ENCODE data around the gene ELOVL3. TPM values are rescaled to one million over a fixed set of nuclear protein-coding genes. Genes with fewer than 3 reads are reported as not detected.
"Not testable (repeated sequence)": the region's sequence is repeated elsewhere in the genome, so short reads cannot be mapped to it uniquely, and the experiment has no call there.

ELOVL3 gene
- not detected in 2 replicates for total RNA-seq
- long read RNA-seq = 0 reads

- peaks cover 73% of the 10 kb centered on the region for H3K27me3 Mint-ChIP-seq
- H3K4me1 Mint-ChIP-seq (ENCODE audit: low read depth) = peaks cover 5% of the 10 kb centered on the region
Measured at GRCh38 chr10:102225646-102226541, at the start of gene ELOVL3. Gene ELOVL3, plus strand, starts transcription at chr10:102226299. Its CDS starts 250 bp downstream, at chr10:102226549.

GRCh38 chr10:102184606-102185005 is 41.5 kb upstream of the ELOVL3 start:
- DNase-seq (ENCODE audit: low spot score, unreplicated experiment) = no peak
- H3K4me1 Mint-ChIP-seq (ENCODE audit: low read depth) = no peaks in the 10 kb centered on the region
- no peaks in the 10 kb centered on the region for H3K36me3 Mint-ChIP-seq (ENCODE audit: insufficient read depth)
- TF ChIP-seq CTCF (IDR thresholded peaks at IDR 0.05; ENCODE audit: unreplicated experiment) = no peak
- no peak overlapping the region for H3K4me3 Mint-ChIP-seq (ENCODE audit: low read depth)
- H3K9me3 Mint-ChIP-seq (ENCODE audit: low read depth) = peaks cover 16% of the 10 kb centered on the region
- H3K27ac Mint-ChIP-seq = no peak overlapping the region
- H3K27me3 Mint-ChIP-seq = no peaks in the 10 kb centered on the region

More at GRCh38 chr10:102225646-102226541, at the start of gene ELOVL3:
- Mint-ChIP-seq H3K4me3 (ENCODE audit: low read depth) (peak within 1 kb of the TSS; percentile 56), H3K36me3 (ENCODE audit: insufficient read depth) (no peaks in the 10 kb centered on the region), H3K27ac (no peak within 1 kb of the TSS), H3K9me3 (ENCODE audit: low read depth) (no peaks in the 10 kb centered on the region)
- TF ChIP-seq CTCF (IDR thresholded peaks at IDR 0.05; ENCODE audit: unreplicated experiment) = no peak
- DNase-seq (ENCODE audit: low spot score, unreplicated experiment) = peak; percentile 69

- H3K27me3 Mint-ChIP-seq = no peaks in the 10 kb centered on the region
- H3K9me3 Mint-ChIP-seq (ENCODE audit: low read depth) = peaks cover 16% of the 10 kb centered on the region
- TF ChIP-seq CTCF (IDR thresholded peaks at IDR 0.05; ENCODE audit: unreplicated experiment) = no peak
- H3K27ac Mint-ChIP-seq = no peak overlapping the region
- no peaks in the 10 kb centered on the region for H3K36me3 Mint-ChIP-seq (ENCODE audit: insufficient read depth)
- H3K4me3 Mint-ChIP-seq (ENCODE audit: low read depth) = no peak overlapping the region
- H3K4me1 Mint-ChIP-seq (ENCODE audit: low read depth) = no peaks in the 10 kb centered on the region
- DNase-seq (ENCODE audit: low spot score, unreplicated experiment) = no peak
Measured at GRCh38 chr10:102185272-102185671, 40.8 kb upstream of the ELOVL3 start.

- Mint-ChIP-seq H3K36me3 (ENCODE audit: insufficient read depth) (no peaks in the 10 kb centered on the region), H3K27ac (no peak overlapping the region), H3K4me3 (ENCODE audit: low read depth) (no peak overlapping the region), H3K4me1 (ENCODE audit: low read depth) (no peaks in the 10 kb centered on the region), H3K9me3 (ENCODE audit: low read depth) (peaks cover 16% of the 10 kb centered on the region), H3K27me3 (no peaks in the 10 kb centered on the region)
- DNase-seq (ENCODE audit: low spot score, unreplicated experiment) = no peak
- no peak for TF ChIP-seq CTCF (IDR thresholded peaks at IDR 0.05; ENCODE audit: unreplicated experiment)
Measured at GRCh38 chr10:102185811-102186527, 40.1 kb upstream of the ELOVL3 start.

- no peaks in the 10 kb centered on the region for H3K4me1 Mint-ChIP-seq (ENCODE audit: low read depth)
- no peaks in the 10 kb centered on the region for H3K27me3 Mint-ChIP-seq
- H3K27ac Mint-ChIP-seq = no peak overlapping the region
- no peak overlapping the region for H3K4me3 Mint-ChIP-seq (ENCODE audit: low read depth)
- H3K9me3 Mint-ChIP-seq (ENCODE audit: low read depth) = peaks cover 26% of the 10 kb centered on the region
- no peaks in the 10 kb centered on the region for H3K36me3 Mint-ChIP-seq (ENCODE audit: insufficient read depth)
- no peak for TF ChIP-seq CTCF (IDR thresholded peaks at IDR 0.05; ENCODE audit: unreplicated experiment)
- DNase-seq (ENCODE audit: low spot score, unreplicated experiment) = no peak
Measured at GRCh38 chr10:102188298-102188940, 37.7 kb upstream of the ELOVL3 start.

- not testable (repeated sequence) for H3K36me3 Mint-ChIP-seq (ENCODE audit: insufficient read depth); H3K4me1 Mint-ChIP-seq (ENCODE audit: low read depth); H3K27ac Mint-ChIP-seq; H3K27me3 Mint-ChIP-seq; DNase-seq (ENCODE audit: low spot score, unreplicated experiment); H3K4me3 Mint-ChIP-seq (ENCODE audit: low read depth)
- H3K9me3 Mint-ChIP-seq (ENCODE audit: low read depth) = peaks cover 26% of the 10 kb centered on the region
Measured at GRCh38 chr10:102188941-102189898, 36.9 kb upstream of the ELOVL3 start.
